G401 (cell line): ENCODE data around the gene GALNT6. TPM values are rescaled to one million over a fixed set of nuclear protein-coding genes. Genes with fewer than 3 reads are reported as not detected.
"Not testable (repeated sequence)": the region's sequence is repeated elsewhere in the genome, so short reads cannot be mapped to it uniquely, and the experiment has no call there.

Experiments
- DNase-seq: peaks from one replicate; pipeline ENCODE4 v3.0.0-alpha.2; 2015; ENCODE audit warnings: low spot score
- in situ Hi-C: cut with HindIII; loops from 2 replicates; pipeline ENCODE4 v1.10.0; 2016; ENCODE audit warnings: low sequenced_read_pairs, mixed read lengths
- total RNA-seq: library from RNA; depleted of rRNA; stranded (reverse); fragments of >200 nt; shearing (Covaris generic); gene quantifications from 2 replicates; pipeline ENCODE4 v1.2.3, GENCODE V29; 2014

The GALNT6 gene
- total RNA-seq, 1 experiment from 2014 or later: 5.8 TPM

DNA sequence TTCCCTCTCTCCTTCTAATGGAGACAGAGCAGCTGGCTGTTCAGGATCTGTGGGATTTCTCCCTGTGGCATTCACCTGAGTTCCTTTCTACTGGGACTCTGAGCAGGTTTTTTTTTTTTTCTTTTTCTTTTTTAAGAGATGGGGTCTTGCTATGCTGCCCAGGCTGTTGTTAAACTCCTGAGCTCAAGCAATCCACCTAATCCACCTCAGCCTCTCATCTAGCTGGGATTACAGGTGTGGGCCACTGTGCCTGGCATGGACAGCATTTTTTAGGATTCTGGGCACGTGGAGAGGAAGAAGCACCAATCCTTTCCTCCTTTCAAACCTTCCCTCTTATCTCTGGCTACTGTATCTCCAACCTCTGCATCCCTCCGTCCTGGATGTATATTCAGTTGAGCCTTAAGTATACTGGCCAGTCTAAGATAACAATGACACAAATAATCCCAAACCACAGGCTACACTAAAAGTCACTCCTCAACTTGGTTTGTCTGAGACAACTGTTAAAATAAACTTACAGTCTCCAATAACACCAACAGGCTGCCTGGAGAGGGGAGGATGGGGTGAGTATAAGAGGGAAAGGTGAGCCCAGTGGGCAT is 28.4 kb downstream of the GALNT6 start:
- DNase-seq: no peak
- in situ Hi-C loops: no loop called here

DNA sequence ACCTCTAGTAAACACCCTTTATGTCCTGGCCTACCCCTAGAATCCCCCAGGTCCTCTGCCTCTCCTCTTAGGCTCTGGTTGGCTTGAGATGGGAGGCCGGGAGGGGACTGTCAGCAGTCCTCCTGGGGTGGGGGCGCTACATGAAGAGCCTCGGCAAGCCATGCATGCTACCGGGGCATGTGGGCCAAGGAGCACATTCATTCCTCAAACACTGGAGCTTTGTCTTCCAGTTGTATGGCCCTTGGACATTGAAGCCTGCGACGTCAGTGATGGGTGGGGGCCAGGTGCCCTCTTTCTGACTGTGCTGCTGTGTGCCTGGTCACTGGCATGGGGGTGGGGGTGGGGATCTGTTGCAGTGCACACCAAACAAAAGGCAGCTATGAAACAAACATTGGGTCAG is 28.9 kb downstream of the GALNT6 start:
- no peak for DNase-seq
- in situ Hi-C loops: no loop called here

DNA sequence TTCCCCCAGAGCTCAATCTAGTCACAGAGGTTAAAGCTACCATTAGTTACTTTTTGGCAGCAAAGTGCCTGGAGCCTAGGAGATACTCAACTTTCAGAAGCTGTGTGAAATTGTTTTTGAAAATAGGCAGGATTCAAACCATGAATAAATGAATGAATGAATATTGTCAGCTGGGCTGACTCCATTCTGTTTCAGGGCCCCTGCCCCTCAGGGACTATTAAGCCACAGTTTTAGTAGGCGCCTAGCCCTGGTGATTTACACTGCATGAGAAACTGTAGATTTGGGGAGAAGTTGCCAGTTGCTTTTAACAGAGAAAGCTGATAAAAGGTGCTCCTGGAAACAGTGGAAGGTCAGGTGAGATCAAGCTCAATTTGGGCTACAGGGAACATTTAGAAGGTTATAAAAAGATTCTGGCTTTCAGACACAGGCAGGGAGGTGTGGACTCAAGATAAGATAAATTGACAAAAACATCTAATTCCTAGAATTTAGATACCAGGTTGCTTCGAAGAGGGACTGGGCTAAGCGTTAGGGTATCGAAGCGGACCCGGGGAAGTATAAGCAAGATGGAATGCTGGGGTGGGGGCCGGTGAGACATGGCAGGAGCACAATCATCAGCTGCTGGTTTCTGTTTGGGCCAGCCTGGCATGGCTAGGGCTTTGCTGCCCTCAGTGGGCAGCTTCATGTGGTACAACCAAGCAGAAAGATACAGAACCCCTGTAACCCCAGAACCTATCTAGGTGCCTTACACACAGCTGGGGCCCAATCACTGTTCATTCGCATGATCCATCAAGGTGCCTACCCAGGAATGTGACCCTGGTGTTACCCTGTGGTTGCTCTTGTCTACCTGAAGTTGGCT is 29.8 kb downstream of the GALNT6 start:
- no peak for DNase-seq
- in situ Hi-C loops: no loop called here

DNA sequence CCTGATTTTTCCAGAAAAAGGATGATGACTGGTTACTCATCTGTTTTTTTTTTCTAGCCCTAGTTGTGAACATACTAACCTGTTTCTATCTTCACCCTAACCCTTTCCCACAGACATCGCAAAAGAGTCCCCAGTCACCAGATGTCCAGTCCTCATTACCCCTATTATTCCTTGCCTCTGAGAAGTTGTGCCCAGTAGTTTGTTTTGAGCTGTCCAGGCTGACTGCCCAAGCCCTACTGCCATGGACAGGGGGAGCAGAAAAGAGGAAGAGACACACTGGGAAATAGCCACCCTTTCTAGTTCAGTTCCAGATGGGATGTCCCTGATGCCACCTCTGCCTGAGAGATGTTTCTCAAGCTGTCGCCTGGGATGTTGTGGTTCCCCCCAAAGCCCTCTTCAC is 30.9 kb downstream of the GALNT6 start:
- in situ Hi-C loops: no loop called here
- DNase-seq: no peak

DNA sequence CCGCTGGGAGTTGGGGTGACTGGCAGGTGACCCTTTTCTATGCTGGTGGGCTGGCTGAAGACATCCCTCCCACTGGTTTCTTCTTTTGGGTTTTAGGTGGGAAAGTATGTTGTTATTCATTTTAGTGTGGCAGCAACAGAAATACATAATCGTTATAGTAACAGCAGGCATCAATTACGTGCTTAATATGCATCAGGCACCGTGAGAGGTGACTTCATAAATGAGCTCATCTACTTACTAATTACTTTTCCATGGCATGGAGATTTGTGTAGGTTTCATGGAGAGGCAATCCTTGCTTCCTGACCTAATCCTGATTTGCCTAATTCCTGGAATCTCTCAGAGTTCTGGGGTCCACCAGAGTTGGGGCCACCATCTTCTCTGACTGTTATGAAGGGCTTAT is 31.4 kb downstream of the GALNT6 start:
- DNase-seq: no peak
- in situ Hi-C loops: no loop called here

DNA sequence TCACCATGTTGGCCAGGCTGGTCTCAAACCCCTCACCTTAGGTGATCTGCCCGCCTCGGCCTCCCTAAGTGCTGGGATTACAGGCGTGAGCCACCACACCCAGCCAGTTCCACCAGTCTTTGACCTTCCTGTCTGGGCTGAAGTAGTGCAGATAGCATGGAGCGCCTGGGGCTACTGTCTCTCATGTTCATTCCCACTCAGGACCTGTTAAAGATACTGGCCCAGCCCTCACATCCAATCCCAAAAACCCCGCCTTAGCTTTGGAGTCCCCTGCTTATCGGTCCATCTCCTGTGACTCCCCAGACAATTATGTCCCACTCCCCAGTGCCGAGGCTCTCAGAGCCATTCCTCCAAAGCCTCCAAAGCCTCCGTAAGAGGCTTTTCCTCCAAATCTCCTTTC is 32.7 kb downstream of the GALNT6 start:
- no peak for DNase-seq
- in situ Hi-C loops: no loop called here

DNA sequence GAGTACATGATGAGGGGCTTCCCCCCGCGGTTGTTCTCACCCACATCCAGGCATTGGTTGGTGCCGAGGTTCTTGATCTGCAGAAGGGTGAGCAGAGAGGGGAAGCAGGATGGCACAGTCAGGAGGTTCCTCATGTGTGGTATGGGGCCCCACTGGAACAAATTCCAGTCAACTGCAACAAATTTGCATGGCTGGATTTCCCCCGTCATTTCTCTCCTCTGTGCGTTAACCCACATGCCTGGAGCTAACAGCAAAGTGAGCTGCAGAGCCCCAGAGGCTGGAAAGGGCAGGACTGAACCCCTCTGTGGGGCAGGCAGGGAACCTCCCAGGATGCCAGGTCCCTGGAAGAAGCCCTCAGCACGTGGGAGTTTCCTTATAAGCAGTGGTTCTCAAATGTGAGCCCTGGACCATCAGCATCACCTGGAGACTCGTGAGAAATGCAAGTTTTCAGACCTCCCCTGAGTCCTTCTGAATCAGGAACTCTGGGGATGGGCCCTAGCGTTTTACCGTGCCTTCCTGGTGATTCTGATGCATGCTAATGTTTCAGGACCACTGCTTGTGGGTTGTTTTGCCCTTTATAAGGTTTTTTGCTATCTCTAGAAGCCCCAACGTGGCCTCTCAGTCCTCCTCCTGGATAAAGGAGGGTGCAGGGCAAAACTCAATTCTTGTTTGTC is 33.7 kb downstream of the GALNT6 start:
- in situ Hi-C loops: no loop called here
- DNase-seq: no peak

DNA sequence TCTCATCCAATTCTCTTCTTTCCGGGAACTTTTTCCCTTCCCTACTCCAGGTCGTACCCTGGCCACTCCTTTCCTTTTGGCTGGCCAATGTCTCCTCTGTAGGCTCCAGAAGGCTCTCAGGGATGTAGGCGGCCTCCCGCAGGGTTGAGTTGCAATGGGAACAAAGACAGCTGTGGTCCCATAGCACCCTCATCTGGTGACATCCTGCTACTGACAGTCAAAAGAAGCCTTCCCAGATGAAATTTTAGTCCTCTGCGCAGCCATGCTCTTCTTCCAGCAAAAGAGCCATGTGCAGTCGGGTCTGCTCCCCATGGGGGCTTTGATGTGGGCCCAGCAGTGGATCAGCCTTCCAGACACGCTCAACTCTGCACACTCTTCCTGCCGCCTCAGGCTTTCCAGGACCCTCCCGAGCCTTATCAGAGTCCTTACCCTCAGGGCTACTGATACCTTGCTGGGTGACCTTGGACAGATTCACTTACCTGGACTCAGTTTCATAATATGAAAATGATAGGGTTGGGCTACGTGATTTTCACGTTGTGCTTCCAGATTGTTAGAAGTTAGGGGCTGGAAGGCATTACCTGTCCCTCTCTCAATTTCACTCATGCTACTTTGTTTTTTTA is 39.2 kb downstream of the GALNT6 start:
- peak; percentile 40 for DNase-seq
- in situ Hi-C loops: no loop called here

DNA sequence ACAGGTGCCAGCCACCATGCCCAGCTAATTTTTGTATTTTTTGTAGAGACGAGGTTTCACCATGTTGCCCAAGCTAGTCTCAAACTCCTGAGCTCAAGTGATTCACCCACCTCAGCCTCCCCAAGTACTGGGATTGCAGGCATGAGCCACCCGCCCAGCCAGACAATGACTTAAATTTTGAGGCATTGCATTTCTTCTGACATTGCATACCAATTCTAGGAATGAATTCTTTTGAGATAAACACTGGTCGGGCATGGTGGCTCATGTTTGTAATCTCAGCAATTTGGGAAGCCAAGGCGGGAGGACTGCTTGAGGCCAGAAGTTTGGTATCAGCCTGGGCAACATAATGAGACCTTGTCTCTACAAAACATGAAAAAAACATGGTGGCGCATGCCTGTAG is 42.2 kb downstream of the GALNT6 start:
- DNase-seq: no peak
- in situ Hi-C loops: no loop called here

DNA sequence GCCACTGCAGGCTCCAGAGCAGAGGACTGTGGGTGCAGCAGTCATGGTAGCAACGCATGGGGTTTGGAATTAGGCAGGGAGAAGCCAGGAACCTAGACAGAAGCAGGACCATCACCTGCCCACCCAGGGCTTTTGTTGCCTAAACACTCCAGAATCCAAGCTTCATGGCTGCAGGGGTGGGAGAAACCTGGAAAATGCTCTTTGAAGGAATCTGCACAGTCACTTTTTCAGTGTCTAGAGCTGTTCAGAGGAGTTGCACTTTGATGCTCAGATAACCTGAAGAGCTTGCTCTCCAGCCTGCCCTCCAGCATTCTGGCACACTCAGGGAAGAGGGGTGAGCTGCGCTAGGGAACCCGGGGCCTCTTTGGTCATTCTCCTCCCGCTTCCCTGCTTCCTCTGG is 43.1 kb downstream of the GALNT6 start:
- no peak for DNase-seq
- in situ Hi-C loops: no loop called here

DNA sequence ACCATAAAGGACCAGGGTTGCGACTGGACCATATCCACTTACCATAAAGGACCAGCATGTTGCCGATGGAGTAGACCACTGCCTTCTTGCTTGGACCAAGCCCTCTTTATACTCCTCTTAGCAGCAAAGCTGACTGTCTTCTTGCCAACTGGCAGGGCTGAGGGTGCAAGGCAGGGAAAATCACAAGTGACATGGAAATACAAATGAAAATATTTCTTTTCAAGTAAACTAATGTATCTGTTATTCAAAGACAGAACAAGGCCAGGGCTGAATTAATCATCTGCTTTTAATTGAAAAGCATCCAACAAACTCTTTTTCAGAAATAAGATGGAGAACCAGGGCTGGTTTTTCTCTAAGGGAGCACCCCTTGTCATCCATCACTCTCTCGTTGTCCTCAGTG is 44.6 kb downstream of the GALNT6 start, which contains the start of gene CELA1:
CELA1 (minus strand) TSS at position 99 of the 400 bp plus-strand sequence; CDS start at position 58, 41 bp downstream.
- in situ Hi-C loops: no loop called here
- DNase-seq: no peak

DNA sequence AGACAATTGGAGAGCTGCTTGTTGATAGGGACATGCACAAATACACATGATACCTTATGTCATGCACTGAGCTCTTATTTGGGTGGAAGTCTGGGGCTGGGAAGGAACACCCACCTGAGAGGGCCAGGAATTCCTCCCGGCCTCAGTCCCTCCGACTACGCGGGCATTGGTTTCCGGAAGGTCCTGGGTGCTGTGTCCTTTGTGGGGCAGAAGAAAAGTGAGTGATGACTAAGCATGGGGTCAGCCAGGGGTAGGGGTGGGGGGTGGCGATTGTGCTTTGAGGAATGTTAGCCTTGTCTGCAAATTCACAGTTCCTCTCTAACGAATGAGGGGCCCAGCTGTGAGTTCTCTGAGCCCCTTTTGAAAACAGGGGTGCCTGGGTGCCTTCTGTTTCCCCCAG is 45.5 kb downstream of the GALNT6 start:
- no peak for DNase-seq
- in situ Hi-C loops: no loop called here

DNA sequence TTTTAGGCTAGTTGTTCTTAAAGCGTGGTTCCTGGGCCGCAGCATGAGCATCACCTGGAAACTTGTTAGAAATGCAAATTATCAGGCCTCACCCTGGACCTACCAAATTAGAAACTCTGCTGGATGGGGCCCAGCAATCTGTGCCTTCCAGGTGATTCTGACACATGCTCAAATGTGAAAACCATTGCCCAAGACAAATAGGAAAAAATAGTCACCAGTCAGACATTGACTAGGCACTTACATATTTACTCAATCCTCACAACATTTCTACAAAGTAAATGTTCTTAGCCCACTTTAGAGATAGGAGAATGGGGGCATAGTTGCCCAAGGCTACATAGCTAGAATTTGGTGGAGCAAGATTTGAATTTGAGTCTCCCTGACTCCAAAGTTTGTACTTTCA is 48.0 kb downstream of the GALNT6 start:
- in situ Hi-C loops: no loop called here

DNA sequence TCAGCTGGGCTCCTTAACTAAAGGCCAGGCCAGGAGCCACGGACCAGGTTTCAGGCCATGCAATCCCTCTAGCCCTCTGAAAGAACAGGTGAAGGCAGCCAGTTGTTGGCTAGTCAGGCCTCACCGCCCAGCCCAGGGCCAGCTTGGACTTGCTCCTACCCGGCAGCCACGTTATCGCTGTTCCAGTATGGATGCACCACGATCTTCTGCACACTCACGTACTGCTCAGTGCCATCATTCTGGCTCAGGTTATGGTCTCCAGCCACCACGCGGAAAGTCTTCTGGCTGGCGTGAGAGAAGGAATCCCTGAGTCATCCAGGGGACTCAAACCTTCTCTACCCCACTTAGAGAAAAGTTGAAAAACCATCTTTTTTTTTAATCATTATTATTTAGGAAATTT is 48.8 kb downstream of the GALNT6 start:
- in situ Hi-C loops: no loop called here
- DNase-seq: no peak

More for the DNA sequence above, 48.0 kb downstream of the GALNT6 start:
- no peak for DNase-seq

DNA sequence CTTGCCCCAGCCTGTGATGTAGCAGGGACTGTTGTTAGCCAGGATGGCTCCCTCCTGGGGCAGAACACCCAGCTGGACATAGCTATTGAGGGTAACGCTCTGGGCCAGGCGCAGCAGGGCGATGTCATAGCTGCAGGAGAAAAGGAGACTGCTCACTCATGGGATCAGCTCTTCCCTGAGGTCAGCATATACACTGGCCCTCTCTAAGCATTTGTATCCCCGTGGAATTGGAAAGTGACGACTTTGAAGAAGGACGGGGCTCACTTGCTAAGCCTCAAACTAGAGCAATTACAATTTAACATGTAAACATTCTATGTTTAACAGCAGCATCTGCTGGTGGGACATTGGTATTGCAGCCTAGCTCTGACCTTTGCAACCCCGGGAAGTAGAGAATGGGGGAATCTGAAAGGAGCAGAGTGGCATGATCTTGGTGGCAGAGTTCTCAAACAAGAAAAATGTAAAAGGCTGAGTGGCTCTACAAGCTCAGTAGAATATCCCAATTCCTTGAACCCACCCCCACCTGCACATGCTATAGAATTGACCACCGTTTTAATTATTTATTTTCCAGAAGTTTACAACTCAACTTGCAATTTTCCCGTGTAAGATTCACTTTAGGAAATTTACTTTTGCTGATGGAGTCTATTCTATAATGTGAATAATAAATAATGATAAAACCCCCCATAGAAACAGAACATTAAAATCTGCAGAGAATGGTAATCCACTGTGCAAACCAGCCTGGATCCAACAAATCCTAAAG is 49.8 kb downstream of the GALNT6 start:
- in situ Hi-C loops: no loop called here

DNA sequence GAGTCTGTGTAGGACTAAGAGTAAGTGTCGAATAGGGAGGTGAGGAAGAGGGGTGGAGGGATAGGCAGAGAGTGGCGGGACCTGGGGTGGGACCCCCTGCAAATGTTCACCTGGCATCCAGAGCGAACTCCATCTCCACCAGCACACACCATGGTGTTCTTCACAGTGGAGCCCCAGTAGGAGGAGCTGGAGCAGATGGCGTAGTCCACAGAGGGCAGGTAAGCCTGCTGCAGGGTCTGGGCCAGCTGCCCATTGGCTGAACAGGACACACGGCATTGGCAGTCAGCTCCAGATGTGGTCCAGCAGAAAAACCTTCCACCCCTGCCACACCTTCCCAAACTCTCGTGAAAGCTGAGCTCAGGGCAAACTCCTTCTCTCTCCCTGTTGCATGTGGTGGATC is 51.5 kb downstream of the GALNT6 start:
- in situ Hi-C loops: no loop called here
- no peak for DNase-seq

More for the DNA sequence above, 49.8 kb downstream of the GALNT6 start:
- peak; percentile 79 for DNase-seq

DNA sequence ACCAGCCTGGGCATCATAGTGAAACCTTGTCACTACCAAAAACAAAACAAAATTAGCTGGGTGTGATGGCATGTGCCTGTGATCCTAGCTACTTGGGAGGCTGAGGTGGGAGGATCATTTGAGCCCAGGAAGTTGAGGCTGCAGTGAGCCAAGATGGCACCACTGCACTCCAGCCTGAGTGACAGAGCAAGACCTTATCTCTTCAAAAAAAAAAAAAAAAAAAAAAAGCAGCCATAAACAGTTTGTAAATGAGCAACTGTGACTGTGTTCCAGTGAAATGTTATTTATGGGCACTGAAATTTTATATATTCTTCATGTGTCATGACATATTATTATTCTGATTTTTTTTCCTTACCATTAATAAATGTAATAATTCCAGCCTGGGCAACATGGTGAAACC is 53.9 kb downstream of the GALNT6 start:
- in situ Hi-C loops, DNase-seq: not testable (repeated sequence)

DNA sequence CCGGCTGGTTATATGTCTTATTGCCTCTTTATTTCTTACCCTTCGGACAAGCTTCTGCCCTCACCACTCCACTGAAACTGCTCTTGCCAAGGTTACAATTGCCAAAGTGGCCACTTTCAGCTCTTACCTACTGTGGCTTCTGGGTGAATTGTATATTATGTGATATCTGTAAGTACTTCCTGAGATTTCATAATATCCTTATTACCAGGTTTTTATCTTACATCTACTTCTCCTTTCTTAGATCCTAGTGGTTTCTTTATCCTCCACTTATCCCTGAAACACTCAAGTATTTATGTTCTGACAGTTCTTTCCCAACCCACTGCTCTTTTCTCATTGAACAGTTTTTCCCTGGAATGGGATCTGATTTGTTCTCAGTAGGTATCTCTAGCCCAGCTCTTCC is 55.3 kb downstream of the GALNT6 start:
- DNase-seq: no peak
- in situ Hi-C loops: no loop called here

DNA sequence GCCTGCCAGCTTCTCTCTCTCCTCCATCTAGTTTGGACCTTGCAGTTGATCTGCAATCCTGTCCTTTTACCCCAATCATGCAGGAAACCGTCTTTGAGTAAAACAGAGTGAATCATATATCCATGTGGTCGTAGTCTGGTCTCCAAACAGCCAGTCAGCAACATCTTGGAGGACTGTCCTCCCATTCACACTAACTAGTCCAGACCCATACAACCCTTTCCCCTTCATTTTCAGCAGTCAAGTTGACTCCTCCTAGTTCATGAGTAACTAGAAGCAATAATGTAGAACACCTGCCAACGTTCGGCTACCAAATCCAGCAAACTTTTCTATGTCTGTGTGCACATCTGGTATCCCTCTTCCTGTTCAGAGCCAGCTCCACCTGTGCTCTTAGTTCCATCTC is 56.4 kb downstream of the GALNT6 start:
- no peak for DNase-seq
- in situ Hi-C loops: no loop called here
